Keratinocyte (primary cell): ENCODE data around the gene ZNF443. TPM values are rescaled to one million over a fixed set of nuclear protein-coding genes. Genes with fewer than 3 reads are reported as not detected.

ENCODE experiments used
- DNase-seq: peaks from one replicate; pipeline ENCODE4 v3.0.0-alpha.2; 2011; ENCODE audit warnings: low read depth, missing footprints, low spot score
- FAIRE-seq: peaks from 2 replicates; lab custom pipeline; 2011; peaks lifted over from hg19 to GRCh38; lab: Jason Lieb, UNC
- H2AFZ ChIP-seq: 2 replicates; pipeline ENCODE4 v1.6.0; 2012; ENCODE audit warnings: low read length, control low read depth, inconsistent platforms; ENCODE audit not compliant: control insufficient read depth
- H3K27ac ChIP-seq: 2 replicates; pipeline ENCODE4 v1.5.1; 2011; ENCODE audit warnings: low read length; ENCODE audit not compliant: control insufficient read depth, insufficient read depth
- H3K27me3 ChIP-seq: 3 replicates; pipeline ENCODE4 v1.6.0; 2011; ENCODE audit warnings: low read length; ENCODE audit not compliant: control insufficient read depth, insufficient read depth; ENCODE audit errors: extremely low read depth
- H3K36me3 ChIP-seq, 2 experiments: 2 replicates in 1 of 2; 3 replicates in 1 of 2; pipeline ENCODE4 v1.5.1; 2011; ENCODE audit warnings: low read length in 2 of 2, mild to moderate bottlenecking in 1 of 2; ENCODE audit not compliant: control insufficient read depth in 2 of 2, insufficient read depth in 2 of 2; ENCODE audit errors: extremely low read depth in 1 of 2
- H3K4me1 ChIP-seq: 3 replicates; pipeline ENCODE4 v1.5.1; 2011; ENCODE audit warnings: low read length; ENCODE audit not compliant: control insufficient read depth, insufficient read depth; ENCODE audit errors: extremely low read depth
- H3K4me2 ChIP-seq: 3 replicates; pipeline ENCODE4 v1.6.0; 2011; ENCODE audit warnings: low read depth, low read length; ENCODE audit not compliant: control insufficient read depth, insufficient read depth; ENCODE audit errors: extremely low read depth
- H3K4me3 ChIP-seq, 3 experiments: fragments of 200-600 bp in 1 of 3; sonication (generic) in 1 of 3; 2 replicates in 2 of 3; 3 replicates in 1 of 3; pipeline ENCODE4 v1.5.1; 2011 to 2016; ENCODE audit warnings: low read length in 3 of 3, mild to moderate bottlenecking in 3 of 3, control low read depth in 2 of 3, inconsistent platforms in 1 of 3, low read depth in 1 of 3, mixed read lengths in 1 of 3, mixed run types in 1 of 3, moderate library complexity in 1 of 3; ENCODE audit not compliant: control insufficient read depth in 2 of 3, insufficient read depth in 2 of 3; ENCODE audit errors: extremely low read depth in 1 of 3
- H3K79me2 ChIP-seq: 2 replicates; pipeline ENCODE4 v1.6.0; 2012; ENCODE audit warnings: low read length; ENCODE audit not compliant: control insufficient read depth, insufficient read depth
- H3K9ac ChIP-seq: 3 replicates; pipeline ENCODE4 v1.6.0; 2011; ENCODE audit warnings: low read length; ENCODE audit not compliant: control insufficient read depth, insufficient read depth; ENCODE audit errors: extremely low read depth
- H3K9me1 ChIP-seq: 3 replicates; pipeline ENCODE4 v1.6.0; 2011; ENCODE audit warnings: low read length; ENCODE audit not compliant: control insufficient read depth, insufficient read depth; ENCODE audit errors: extremely low read depth
- H3K9me3 ChIP-seq: 2 replicates; pipeline ENCODE4 v1.5.1; 2012; ENCODE audit warnings: low read depth, low read length; ENCODE audit not compliant: control insufficient read depth
- H4K20me1 ChIP-seq: 3 replicates; pipeline ENCODE4 v1.6.0; 2011; ENCODE audit warnings: low read length; ENCODE audit not compliant: control insufficient read depth, insufficient read depth; ENCODE audit errors: extremely low read depth
- CTCF ChIP-seq, 3 experiments: IDR thresholded peaks in 1 of 3; conservative IDR thresholded peaks in 1 of 3; optimal IDR thresholded peaks in 1 of 3; 2 replicates in 2 of 3; 3 replicates in 1 of 3; pipeline versions ENCODE3 to v1.5.1; 2011; ENCODE audit warnings: low read length in 3 of 3, mild to moderate bottlenecking in 3 of 3, moderate library complexity in 2 of 3, control low read depth in 1 of 3, inconsistent platforms in 1 of 3; ENCODE audit not compliant: insufficient read depth in 2 of 3; ENCODE audit errors: extremely low read depth in 1 of 3
- EZH2 ChIP-seq: IDR thresholded peaks from one replicate; pipeline ENCODE4 v1.6.1; 2012; ENCODE audit warnings: inconsistent platforms, mild to moderate bottlenecking, low read length, moderate library complexity
- dilution Hi-C: fragments of 300-500 bp; cut with MboI; formaldehyde crosslinking; loops from one replicate; pipeline ENCODE4 v1.7.0; 2020; ENCODE audit warnings: low sequenced_read_pairs; ENCODE audit not compliant: extremely low pct_ligation_motif_present
- polyA plus RNA-seq, 5 experiments: library from polyadenylated mRNA; depleted of rRNA in 3 of 5; stranded (reverse) in 3 of 5; stranded (forward) in 1 of 5; unstranded in 1 of 5; fragments of >200 nt; gene quantifications; 1 replicate in 1 of 5; 2 replicates in 3 of 5; 3 replicates in 1 of 5; pipeline versions ENCODE4 v1.2.1 to v1.2.3, GENCODE V29; 2011 to 2012; ENCODE audit warnings: missing spikeins in 2 of 5, low read depth in 1 of 5, low replicate concordance in 1 of 5

ZNF443 gene
- polyA plus RNA-seq, 1 donor (not counting 4 experiments of a cell fraction or from before 2014, with no cell fraction given), result 3.1 TPM

DNA sequence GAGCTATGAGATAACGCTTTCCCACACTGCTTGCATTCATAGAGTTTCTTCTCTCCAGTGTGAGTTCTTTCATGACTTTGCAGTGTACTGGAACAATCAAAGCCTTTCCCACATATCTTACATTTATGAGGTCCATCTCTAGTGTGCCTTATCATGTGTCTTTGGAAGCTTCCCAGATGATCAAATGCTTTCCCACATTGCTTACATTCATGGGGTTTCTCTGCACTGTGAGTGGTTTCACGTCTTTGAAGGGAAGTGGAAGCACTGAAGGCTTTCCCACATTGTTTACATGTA is 60.4 kb downstream of the ZNF443 start:
- DNase-seq (no peak), FAIRE-seq (no peak)
- Histone ChIP-seq H3K36me3 (no peaks in the 10 kb centered on the region), H3K9me1 (no peaks in the 10 kb centered on the region), H3K27me3 (no peaks in the 10 kb centered on the region), H3K79me2 (no peaks in the 10 kb centered on the region), H3K9me3 (peaks cover 12% of the 10 kb centered on the region), H2AFZ (no peak overlapping the region), H3K4me2 (no peak overlapping the region), H3K9ac (no peak overlapping the region), H4K20me1 (no peaks in the 10 kb centered on the region), H3K4me3 (no peak overlapping the region), H3K27ac (no peak overlapping the region), H3K4me1 (no peaks in the 10 kb centered on the region)
- TF ChIP-seq EZH2, result no peak
- no peak for TF ChIP-seq CTCF (optimal IDR thresholded peaks at IDR 0.05 in 1 of 3, IDR thresholded peaks at IDR 0.05 in 1 of 3, conservative IDR thresholded peaks at IDR 0.05 in 1 of 3; ENCODE audit: extremely low read depth in 1 of 3, insufficient read depth in 2 of 3, low read length in 3 of 3)
- dilution Hi-C loops, result no loop called here

GRCh38 chr19:12379732-12380443 is 60.9 kb downstream of the ZNF443 start:
- no peak for TF ChIP-seq EZH2
- TF ChIP-seq CTCF (optimal IDR thresholded peaks at IDR 0.05 in 1 of 3, IDR thresholded peaks at IDR 0.05 in 1 of 3, conservative IDR thresholded peaks at IDR 0.05 in 1 of 3; ENCODE audit: extremely low read depth in 1 of 3, insufficient read depth in 2 of 3, low read length in 3 of 3), result no peak
- no peaks in the 10 kb centered on the region for H4K20me1 ChIP-seq
- no peak for FAIRE-seq
- no peaks in the 10 kb centered on the region for H3K4me1 ChIP-seq
- H3K27me3 ChIP-seq, result no peaks in the 10 kb centered on the region
- H3K9ac ChIP-seq, result no peak overlapping the region
- H3K79me2 ChIP-seq, result no peaks in the 10 kb centered on the region
- H3K4me2 ChIP-seq, result no peak overlapping the region
- no peaks in the 10 kb centered on the region for H3K9me1 ChIP-seq
- no peak for DNase-seq
- dilution Hi-C loops, result no loop called here
- peaks cover 12% of the 10 kb centered on the region for H3K9me3 ChIP-seq
- no peak overlapping the region for H2AFZ ChIP-seq
- H3K27ac ChIP-seq, result no peak overlapping the region
- no peaks in the 10 kb centered on the region for H3K36me3 ChIP-seq
- H3K4me3 ChIP-seq, result no peak overlapping the region

Other genes starting within 250 kb of the ZNF443 start
- 3.5 to 5.2 TPM (median 4.4 TPM) in 3 replicates for gene ZNF44, start 146.1 kb downstream of the ZNF443 start, polyA plus RNA-seq
- 3.2 to 4.7 TPM (median 3.8 TPM) in 3 replicates for gene ZNF563, start 107.4 kb downstream of the ZNF443 start, polyA plus RNA-seq
- 0.53 to 0.89 TPM (median 0.70 TPM) in 3 replicates for gene ZNF442, start 75.3 kb downstream of the ZNF443 start, polyA plus RNA-seq
- 1.6 to 3.1 TPM (median 2.2 TPM) in 3 replicates for gene ZNF799, start 39.8 kb downstream of the ZNF443 start, polyA plus RNA-seq
- 0.62 to 0.98 TPM (median 0.75 TPM) in 3 replicates for gene ZNF709, start 43.8 kb upstream of the ZNF443 start, polyA plus RNA-seq
- 2.0 to 3.5 TPM (median 2.5 TPM) in 3 replicates for gene ZNF564, start 110.5 kb upstream of the ZNF443 start, polyA plus RNA-seq
- 2.7 to 3.2 TPM (median 3.2 TPM) in 3 replicates for gene ZNF490, start 169.8 kb upstream of the ZNF443 start, polyA plus RNA-seq
- gene ZNF791, start 169.9 kb upstream of the ZNF443 start, polyA plus RNA-seq, result 8.1 to 11.5 TPM (median 10.3 TPM) in 3 replicates
- gene MAN2B1, start 225.7 kb upstream of the ZNF443 start, polyA plus RNA-seq, result 17.0 to 30.1 TPM (median 21.1 TPM) in 3 replicates
- 3.8 to 5.6 TPM (median 5.0 TPM) in 3 replicates for gene WDR83, start 225.8 kb upstream of the ZNF443 start, polyA plus RNA-seq
- 36.5 to 45.0 TPM (median 37.2 TPM) in 3 replicates for gene DHPS, start 240.9 kb upstream of the ZNF443 start, polyA plus RNA-seq
- not detected in 3 replicates for gene GNG14, start 247.0 kb upstream of the ZNF443 start, polyA plus RNA-seq